GM21825 (cell line): ENCODE measurements around the gene CTAGE1.
"Not testable (repeated sequence)": the region's sequence is repeated elsewhere in the genome, so short reads cannot be mapped to it uniquely, and the experiment has no call there.

Source experiments
- ATAC-seq: cut with Tn5 transposase; IDR thresholded peaks from one replicate; pipeline ENCODE4 v1.9.1; 2021; ENCODE audit warnings: mild to moderate bottlenecking, moderate library complexity; ENCODE audit not compliant: unreplicated experiment

CTAGE1 gene

GRCh38 chr18:22394428-22394827 lies 23.3 kb downstream of the CTAGE1 start:
- no peak for ATAC-seq

DNA sequence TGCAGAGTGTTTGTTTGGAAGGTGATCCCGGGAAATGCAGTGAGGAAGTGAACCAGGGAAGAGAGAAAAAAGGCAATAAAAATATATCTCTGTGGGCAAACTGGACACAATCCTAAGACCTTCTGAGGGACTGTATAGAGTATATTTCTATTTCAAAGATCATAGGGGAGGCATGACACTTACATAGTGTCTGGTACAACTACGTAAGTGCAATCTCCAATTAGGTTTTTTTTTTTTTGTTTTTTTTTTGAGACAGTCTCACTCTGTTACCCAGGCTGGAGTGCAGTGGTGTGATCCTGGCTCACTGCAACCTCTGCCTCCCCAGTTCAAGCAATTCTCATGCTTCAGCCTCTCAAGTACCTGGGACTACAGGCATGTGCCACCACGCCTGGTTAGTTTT lies 24.6 kb downstream of the CTAGE1 start:
- not testable (repeated sequence) for ATAC-seq

DNA sequence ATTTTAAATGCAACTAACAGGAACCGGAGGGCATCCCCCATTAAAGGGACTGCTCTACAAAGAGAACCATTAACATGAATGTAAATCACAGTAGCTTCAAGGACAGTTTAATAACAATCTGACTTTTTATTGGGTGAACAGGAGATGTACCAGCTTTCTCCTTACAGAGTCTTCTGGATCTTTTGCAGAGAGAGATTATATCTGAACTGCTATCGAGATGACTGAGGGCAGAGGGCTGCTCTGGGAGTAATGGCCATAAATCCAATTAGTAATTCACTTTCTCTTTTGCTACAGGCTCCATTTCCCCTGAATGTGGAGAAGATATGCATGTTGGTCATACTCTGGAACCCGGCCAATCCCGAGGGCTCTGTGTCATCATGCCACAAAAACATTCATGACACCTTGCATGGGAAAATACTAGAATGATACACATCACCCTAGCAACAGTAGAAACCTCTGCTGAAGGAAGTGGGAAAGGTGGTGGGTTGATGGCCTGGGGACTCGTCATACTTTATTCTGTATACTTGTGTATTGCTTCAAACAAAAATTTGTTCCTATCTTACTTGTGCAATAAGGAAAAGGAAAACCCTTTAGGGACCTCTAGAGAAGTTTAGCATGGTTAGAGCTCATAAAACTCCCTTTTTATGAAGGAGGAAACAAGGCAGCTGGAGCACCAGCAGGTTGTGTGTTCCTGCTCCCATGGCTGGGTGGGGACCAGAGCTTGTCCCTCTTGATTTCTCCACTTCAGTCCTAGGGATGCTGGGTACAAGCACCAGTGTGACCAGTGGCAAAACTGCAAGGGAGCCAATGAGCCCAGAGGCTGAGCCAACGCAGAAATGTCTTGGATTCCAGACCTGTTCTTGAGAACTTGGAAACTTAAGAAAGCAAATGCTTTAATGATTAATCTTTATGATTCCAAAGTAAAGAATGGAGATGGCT lies 26.0 kb downstream of the CTAGE1 start:
- ATAC-seq: no peak

GRCh38 chr18:22387787-22388186 lies 29.9 kb downstream of the CTAGE1 start:
- ATAC-seq: no peak

- ATAC-seq: no peak
Observed at GRCh38 chr18:22387364-22387763, 30.4 kb downstream of the CTAGE1 start.

- ATAC-seq: no peak
Observed at GRCh38 chr18:22385718-22386117, 32.0 kb downstream of the CTAGE1 start.

- no peak for ATAC-seq
Observed at GRCh38 chr18:22378672-22379282, 38.9 kb downstream of the CTAGE1 start.

GRCh38 chr18:22377769-22378168 lies 39.9 kb downstream of the CTAGE1 start:
- ATAC-seq: no peak

GRCh38 chr18:22370414-22370813 lies 47.3 kb downstream of the CTAGE1 start:
- no peak for ATAC-seq

GRCh38 chr18:22368021-22368420 lies 49.7 kb downstream of the CTAGE1 start:
- no peak for ATAC-seq

GRCh38 chr18:22367303-22367702 lies 50.4 kb downstream of the CTAGE1 start:
- ATAC-seq: no peak

DNA sequence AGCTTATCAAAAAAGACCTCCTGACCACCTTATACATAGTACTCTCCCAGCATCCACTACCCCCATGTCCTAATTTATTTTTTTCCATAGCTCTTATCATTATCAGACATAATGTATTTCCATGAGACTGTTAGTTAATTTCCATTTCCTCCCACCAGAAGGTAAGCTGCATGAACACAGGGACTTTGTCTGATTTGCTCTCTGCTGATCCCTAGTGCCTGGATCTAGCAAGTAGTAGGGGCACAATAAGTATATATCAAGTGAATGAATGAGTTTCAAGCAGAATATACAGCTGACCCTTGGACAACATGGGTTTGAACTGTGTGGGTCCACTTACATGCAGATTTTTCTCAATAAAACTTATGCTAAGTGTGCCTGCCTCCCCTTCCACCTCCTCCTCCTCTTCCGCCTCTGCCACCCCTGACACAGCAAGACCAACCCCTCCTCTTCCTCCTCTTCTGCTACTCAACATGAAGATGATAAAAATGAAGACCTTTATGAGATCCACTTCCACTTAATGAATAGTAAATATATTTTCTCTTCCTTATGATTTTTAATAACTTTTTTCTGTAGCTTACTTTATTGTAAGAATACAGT lies 53.8 kb downstream of the CTAGE1 start:
- no peak for ATAC-seq
